Measurements from ENCODE around the gene PRKAR2B.
"Not testable (repeated sequence)": the region's sequence is repeated elsewhere in the genome, so short reads cannot be mapped to it uniquely, and the experiment has no call there.

The PRKAR2B gene

GRCh38 chr7:107048783-107049418 lies 4.4 kb downstream of the PRKAR2B start:
- DNase-seq (ENCODE audit: low read depth in 2 of 2), result no peak

- DNase-seq (ENCODE audit: low read depth in 2 of 2), result no peak
These were observed 5.0 kb downstream of the PRKAR2B start for GRCh38 chr7:107049480-107049879.

- no peak for DNase-seq (ENCODE audit: low read depth in 2 of 2)
These were observed 5.5 kb downstream of the PRKAR2B start for GRCh38 chr7:107049971-107050532.

- no peak for DNase-seq (ENCODE audit: low read depth in 2 of 2)
These were observed 6.9 kb downstream of the PRKAR2B start for GRCh38 chr7:107051376-107051775.

- not testable (repeated sequence) for DNase-seq (ENCODE audit: low read depth in 2 of 2)
These were observed 10.5 kb downstream of the PRKAR2B start for GRCh38 chr7:107054965-107055364.

- DNase-seq (ENCODE audit: low read depth in 2 of 2), result not testable (repeated sequence)
These were observed 11.6 kb downstream of the PRKAR2B start for GRCh38 chr7:107056058-107056457.

- no peak for DNase-seq (ENCODE audit: low read depth in 2 of 2)
These were observed 12.4 kb downstream of the PRKAR2B start for GRCh38 chr7:107056728-107057473.

- DNase-seq (ENCODE audit: low read depth in 2 of 2), result no peak
These were observed 12.9 kb downstream of the PRKAR2B start for GRCh38 chr7:107057474-107057833.

- DNase-seq (ENCODE audit: low read depth in 2 of 2), result no peak
These were observed 15.0 kb downstream of the PRKAR2B start for GRCh38 chr7:107059468-107059867.

GRCh38 chr7:107063245-107064120 lies 19.0 kb downstream of the PRKAR2B start:
- no peak for DNase-seq (ENCODE audit: low read depth in 2 of 2)

GRCh38 chr7:107064255-107064654 lies 19.8 kb downstream of the PRKAR2B start:
- no peak for DNase-seq (ENCODE audit: low read depth in 2 of 2)

- DNase-seq (ENCODE audit: low read depth in 2 of 2), result no peak
These were observed 21.4 kb downstream of the PRKAR2B start for GRCh38 chr7:107065929-107066247.

- no peak for DNase-seq (ENCODE audit: low read depth in 2 of 2)
These were observed 23.7 kb downstream of the PRKAR2B start for GRCh38 chr7:107068156-107068555.

GRCh38 chr7:107069457-107069856 lies 25.0 kb downstream of the PRKAR2B start:
- no peak for DNase-seq (ENCODE audit: low read depth in 2 of 2)

- DNase-seq (ENCODE audit: low read depth in 2 of 2), result no peak
These were observed 26.2 kb downstream of the PRKAR2B start for GRCh38 chr7:107070710-107071109.

GRCh38 chr7:107071129-107071528 lies 26.6 kb downstream of the PRKAR2B start:
- no peak for DNase-seq (ENCODE audit: low read depth in 2 of 2)

- DNase-seq (ENCODE audit: low read depth in 2 of 2), result no peak
These were observed 27.6 kb downstream of the PRKAR2B start for GRCh38 chr7:107072133-107072532.

- DNase-seq (ENCODE audit: low read depth in 2 of 2), result no peak
These were observed 31.5 kb downstream of the PRKAR2B start for GRCh38 chr7:107075863-107076574.

GRCh38 chr7:107076781-107077698 lies 32.5 kb downstream of the PRKAR2B start:
- DNase-seq (ENCODE audit: low read depth in 2 of 2), result no peak

GRCh38 chr7:107077699-107078516 lies 33.4 kb downstream of the PRKAR2B start:
- no peak for DNase-seq (ENCODE audit: low read depth in 2 of 2)
